SW480 (cell line): Measurements from ENCODE around the gene PLA2G4B.

Experiments used
- DNase-seq: peaks from one replicate; pipeline ENCODE4 v3.0.0-alpha.2; 2016; ENCODE audit warnings: low spot score

Gene PLA2G4B

GRCh38 chr15:41888662-41889253 is 50.1 kb downstream of the PLA2G4B start:
- DNase-seq, result no peak

- no peak for DNase-seq
These were observed 51.5 kb downstream of the PLA2G4B start for GRCh38 chr15:41890050-41890690.

GRCh38 chr15:41891226-41891625 is 52.6 kb downstream of the PLA2G4B start:
- DNase-seq, result no peak

GRCh38 chr15:41891946-41892345 is 53.3 kb downstream of the PLA2G4B start:
- DNase-seq, result no peak

- peak; percentile 46 for DNase-seq
These were observed 54.2 kb downstream of the PLA2G4B start for GRCh38 chr15:41892621-41893421.

- peak; percentile 83 for DNase-seq
These were observed 55.0 kb downstream of the PLA2G4B start, which contains the start of gene SPTBN5 for GRCh38 chr15:41893422-41894250. Gene SPTBN5 (minus strand): TSS chr15:41894053. CDS start chr15:41893497, 556 bp downstream.

GRCh38 chr15:41894251-41894790 is 55.7 kb downstream of the PLA2G4B start:
- DNase-seq, result peak; percentile 9

- DNase-seq, result peak; percentile 84
These were observed 56.3 kb downstream of the PLA2G4B start for GRCh38 chr15:41894791-41895463.

- no peak for DNase-seq
These were observed 56.8 kb downstream of the PLA2G4B start for GRCh38 chr15:41895491-41895890.

GRCh38 chr15:41895957-41896356 is 57.3 kb downstream of the PLA2G4B start:
- DNase-seq, result no peak

- DNase-seq, result no peak
These were observed 57.9 kb downstream of the PLA2G4B start for GRCh38 chr15:41896566-41896965.

- no peak for DNase-seq
These were observed 58.7 kb downstream of the PLA2G4B start for GRCh38 chr15:41897363-41897799.
